Ureter (tissue), 1 donor: Measurements from ENCODE around the gene UBE2E2. TPM values are rescaled to one million over a fixed set of nuclear protein-coding genes. Genes with fewer than 3 reads are reported as not detected.

Source experiments
- DNase-seq: peaks from one replicate; pipeline ENCODE4 v3.0.0-alpha.2; 2020; ENCODE audit warnings: low spot score
- total RNA-seq: library from RNA; stranded (reverse); gene quantifications from one replicate; pipeline ENCODE4 v1.2.4, GENCODE V29; 2023
- donor health status: DM: yes; HTN: yes; CAD: no.

The UBE2E2 gene
- total RNA-seq, 1 donor from 2014 or later: 28.3 TPM

DNA sequence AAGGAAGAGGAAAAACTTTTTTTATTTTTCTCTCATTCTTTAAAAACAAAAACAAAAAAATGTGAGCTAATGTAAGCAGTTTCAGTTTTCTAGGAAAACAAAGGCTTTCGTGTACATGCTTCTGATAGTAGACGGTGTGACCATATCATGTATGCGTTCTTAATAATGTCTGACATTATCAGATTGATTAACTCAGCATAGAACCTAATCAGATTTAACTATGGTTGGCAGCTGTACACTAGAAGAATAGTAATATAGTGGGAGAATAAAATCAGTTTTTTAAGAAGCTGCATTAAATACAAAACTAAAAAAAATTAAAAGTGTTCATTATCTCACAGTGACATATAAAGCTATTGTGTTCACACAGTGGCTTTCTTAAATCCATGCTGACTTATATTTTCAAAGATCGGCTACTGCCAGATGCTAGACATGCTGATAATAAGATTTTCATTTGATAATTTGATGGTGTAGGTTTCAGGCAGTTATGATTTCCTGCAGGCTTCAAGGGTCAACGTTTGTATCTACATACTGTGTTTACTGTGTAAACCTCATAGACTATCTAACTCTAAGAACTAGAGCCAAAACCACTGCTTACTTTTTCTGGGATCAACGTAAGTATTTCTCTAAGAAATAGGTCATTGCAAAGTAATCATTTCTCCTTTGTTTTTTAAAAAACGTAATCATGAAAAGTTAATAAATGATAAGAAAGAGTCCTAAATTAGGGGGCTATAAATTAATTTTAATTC lies 74.0 kb downstream of the UBE2E2 start:
- no peak for DNase-seq

DNA sequence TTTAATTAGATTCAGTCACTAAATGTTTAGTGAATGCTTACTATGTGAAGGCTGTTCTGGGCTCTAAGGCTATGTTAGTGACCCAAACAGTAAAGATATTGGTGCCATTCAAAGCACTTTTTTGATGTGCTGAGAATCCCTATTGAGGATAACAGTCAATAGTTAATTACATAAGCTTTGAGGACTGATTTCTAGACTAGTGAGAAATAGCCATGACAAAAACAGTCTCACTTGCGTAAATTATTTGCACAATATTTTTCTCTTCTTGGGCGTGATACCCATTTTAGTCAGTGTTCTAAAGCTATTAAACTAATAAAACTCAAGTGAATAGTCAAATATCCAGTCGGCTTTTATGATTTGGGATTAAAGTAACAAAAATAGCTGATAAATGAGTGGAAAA lies 74.6 kb downstream of the UBE2E2 start:
- no peak for DNase-seq

DNA sequence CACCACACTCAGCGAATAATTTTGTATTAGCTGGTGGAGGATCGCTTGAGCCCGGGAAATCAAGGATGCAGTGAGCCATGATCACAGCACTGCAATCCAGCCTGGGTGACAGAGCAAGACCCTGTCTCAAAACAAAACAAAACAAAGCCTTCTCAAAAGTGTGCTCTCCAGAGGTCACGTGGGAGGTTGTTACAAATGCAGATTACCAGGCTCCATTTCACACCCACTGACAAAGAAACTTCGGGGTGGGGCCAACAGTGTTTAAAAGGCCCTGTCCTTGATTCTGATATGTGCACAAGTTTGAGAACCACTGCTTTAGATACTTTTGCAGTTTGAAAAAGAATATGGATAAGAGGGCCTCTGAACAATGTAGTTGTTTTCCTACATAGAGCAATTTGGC lies 80.5 kb downstream of the UBE2E2 start:
- DNase-seq: no peak

DNA sequence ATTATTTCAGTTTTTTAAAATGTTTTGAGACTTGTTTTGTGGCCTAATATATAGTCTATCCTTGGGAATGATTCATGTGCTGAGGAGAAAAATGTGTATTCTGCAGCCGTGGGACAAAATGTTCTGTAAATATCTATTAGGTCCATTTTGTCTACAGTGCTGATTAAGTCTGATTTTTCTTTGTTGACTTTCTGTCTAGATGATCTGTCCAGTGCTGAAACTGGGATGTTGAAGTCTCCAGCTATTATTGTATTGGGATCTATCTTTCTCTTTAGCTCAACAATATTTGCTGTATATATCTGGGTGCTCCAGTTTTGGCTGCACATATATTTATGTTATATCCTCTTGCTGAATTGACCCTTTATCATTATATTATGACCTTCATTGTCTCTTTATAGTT lies 85.2 kb downstream of the UBE2E2 start:
- DNase-seq: no peak

- no peak for DNase-seq
Measured at GRCh38 chr3:23288715-23289114, 85.6 kb downstream of the UBE2E2 start.

GRCh38 chr3:23292432-23292831 lies 89.3 kb downstream of the UBE2E2 start:
- no peak for DNase-seq

DNA sequence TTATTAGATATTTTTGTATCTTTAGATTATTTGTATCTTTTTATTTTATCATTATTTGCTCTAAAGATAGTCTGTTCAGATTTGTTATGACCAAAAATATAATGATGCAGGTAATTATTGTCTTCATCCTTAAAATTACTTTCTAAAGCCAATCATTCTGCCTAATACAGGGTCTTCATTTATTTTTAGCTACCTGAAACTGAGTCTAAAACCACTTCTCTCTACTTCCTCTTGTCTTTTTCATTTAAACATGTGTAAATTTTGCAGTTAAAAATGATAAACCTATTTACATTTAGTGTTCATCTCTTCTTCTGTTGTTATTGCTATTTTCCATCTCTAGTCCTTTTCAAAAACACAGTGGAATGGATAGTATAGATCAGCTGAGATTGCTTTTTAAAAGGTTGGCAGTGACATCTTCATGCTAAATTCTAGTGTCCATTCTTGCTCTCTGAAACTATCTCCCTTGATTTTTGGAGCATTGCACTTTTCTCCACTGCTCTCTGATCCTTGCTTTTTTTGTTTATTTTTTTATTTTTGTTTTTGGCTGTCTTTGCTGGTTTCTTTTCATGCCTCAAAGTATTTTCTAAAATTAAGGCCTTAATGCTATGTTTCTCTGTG lies 91.8 kb downstream of the UBE2E2 start:
- DNase-seq: no peak

GRCh38 chr3:23301819-23302218 lies 98.7 kb downstream of the UBE2E2 start:
- DNase-seq: no peak

DNA sequence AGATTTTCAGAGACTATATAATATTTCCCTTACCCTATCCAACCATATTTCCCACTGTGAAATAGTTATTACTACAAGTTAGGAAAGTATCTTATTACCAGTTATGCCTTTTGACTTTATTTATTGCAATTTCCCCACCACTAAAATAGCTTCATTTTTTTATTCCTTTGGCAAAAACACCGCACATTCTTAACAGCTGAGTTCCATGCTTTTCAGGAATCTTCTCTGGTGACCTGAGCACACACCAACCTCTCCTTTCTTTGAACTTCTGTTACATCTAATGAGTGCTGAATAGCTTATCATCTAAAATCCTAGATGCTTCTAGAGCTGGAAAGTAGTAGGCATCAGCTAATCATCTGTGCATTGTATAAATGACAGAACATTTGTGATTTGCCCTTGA lies 99.1 kb downstream of the UBE2E2 start:
- DNase-seq: no peak

DNA sequence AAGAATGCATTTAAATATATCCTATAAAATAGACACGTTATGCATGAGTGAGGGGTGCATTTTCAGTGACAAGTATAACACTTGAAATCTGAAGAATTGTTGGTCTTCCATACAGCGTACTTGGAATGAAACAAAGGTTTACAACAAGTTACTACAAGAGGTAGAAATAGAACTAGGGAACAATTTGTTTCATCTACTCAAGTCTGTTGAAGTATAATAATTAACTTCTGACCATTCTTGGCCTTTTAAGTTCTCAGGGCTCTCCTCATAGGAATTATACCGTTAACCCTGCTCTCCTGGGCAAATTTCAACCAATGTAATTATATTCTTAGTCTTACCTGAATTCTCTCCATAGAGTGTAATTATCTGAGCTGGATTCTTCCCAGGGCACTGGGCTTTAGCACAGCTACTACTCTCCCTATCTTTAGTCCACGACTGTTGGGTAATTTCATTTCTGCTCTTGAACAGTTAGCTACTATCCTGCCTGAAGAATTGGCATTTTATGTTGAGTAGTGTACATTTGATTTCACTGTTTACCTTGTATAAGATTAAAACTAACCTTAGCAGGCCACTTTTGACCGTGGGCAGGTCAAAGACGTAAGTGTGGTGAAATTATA lies 100.6 kb downstream of the UBE2E2 start:
- DNase-seq: no peak

- no peak for DNase-seq
Measured at GRCh38 chr3:23304424-23304823, 101.3 kb downstream of the UBE2E2 start.

DNA sequence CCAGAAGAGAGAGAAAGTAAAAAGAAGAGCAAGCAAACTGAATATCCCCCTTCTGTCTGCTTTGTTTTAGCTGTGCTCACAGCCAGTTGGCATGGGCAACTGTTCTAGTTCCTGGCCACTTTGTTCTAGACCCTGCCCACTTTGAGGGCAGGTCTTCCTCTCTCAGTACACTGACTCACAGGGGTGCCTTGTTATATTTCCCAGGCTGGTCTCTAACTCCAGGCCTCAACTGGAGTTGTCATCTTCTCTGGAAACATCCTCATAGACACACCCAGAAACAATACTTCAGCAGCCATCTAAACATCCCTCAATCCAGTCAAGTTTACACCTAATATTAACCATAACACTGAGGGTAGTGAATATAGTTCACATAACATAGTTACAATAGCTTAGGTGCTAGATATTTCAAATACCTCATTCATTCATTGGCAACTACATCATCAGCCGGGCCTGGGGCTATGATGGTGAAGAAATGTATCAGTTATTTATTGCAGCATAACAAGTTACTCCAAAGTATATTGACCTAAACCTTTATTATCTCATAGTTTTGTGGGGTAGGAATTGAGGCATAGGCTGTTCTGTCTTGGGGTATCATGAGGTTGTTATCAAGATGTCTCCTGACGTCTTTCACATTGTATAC lies 106.0 kb downstream of the UBE2E2 start:
- DNase-seq: no peak

DNA sequence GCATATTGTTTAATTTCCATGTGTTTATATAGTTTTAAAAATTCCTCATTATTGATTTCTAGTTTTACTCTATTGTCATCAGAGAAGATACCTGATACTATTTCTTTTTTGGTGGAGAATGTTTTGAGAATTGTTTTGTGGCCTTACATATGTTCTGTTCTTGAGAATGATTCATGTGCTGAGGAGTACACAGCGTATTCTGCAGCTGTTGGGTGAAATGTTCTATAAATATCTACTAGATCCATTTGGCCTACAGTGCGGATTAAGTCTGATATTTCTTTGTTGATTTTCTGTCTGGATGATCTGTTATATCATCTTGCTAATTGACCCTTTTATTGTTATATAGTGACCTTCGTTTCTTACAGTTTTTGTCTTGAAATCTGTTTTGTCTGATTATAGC lies 109.7 kb downstream of the UBE2E2 start:
- no peak for DNase-seq

- DNase-seq: no peak
Measured at GRCh38 chr3:23314981-23315762, 112.0 kb downstream of the UBE2E2 start.

- no peak for DNase-seq
Measured at GRCh38 chr3:23316924-23317323, 113.8 kb downstream of the UBE2E2 start.

DNA sequence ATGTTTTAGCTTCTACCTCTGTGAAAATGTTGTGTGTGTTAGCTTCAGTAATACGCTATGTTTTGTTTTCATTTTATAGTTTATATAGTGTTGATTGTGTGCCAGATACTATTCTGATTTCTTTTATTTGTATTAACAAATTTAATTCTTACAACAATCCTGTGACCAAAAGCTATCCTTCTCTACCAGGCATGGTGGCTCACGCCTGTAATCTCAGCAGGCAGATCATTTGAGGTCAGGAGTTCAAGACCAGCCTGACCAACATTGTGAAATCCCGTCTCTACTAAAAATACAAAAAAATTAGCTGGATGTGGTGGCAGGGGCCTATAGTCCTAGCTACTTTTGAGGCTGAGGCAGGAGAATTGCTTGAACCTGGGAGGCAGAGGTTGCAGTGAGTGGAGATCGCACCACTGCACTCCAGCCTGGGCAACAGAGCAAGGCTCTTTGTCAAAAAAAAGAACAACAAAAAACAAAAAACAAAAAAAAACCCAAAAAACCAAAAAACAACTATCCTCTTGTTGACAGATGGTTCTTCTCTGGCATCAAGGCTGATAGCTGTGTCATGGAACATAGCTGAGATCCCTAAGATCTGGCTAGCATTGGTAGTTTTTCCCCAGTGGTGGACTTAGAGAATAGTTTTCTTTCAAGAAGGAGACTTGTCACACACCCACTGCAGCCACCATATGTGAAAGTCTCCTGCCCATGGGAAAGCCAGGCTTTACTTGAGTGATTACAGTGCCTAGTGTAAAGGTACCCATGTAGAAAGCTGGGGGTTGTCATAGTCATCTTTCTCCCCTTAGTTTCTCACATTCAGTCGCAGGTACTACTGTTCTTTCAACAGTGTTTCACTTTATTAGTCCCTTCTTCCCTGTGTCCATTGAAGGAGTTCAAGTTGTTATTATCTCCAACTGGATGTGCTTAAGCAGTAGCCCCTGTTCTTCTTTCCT lies 116.5 kb downstream of the UBE2E2 start:
- DNase-seq: no peak

GRCh38 chr3:23320586-23321570 lies 117.8 kb downstream of the UBE2E2 start:
- DNase-seq: no peak

DNA sequence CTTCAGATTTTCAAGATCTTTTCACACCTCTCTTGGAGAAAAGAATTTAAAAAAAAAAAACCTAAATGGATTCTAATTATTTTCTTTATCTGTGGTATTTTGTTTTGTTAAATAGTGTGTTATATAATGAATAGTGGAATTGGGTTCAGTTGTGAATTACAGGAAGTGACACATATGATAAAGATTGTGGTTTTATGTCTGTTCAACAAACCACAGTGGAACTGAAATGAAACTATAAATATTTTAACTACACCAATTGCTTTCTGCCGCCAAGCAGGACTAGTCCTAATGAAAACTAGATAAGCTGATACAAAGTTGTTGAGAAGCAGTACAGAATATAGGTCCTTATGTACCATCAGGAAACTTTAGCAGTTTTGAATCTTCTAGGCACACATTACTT lies 121.6 kb downstream of the UBE2E2 start:
- no peak for DNase-seq

DNA sequence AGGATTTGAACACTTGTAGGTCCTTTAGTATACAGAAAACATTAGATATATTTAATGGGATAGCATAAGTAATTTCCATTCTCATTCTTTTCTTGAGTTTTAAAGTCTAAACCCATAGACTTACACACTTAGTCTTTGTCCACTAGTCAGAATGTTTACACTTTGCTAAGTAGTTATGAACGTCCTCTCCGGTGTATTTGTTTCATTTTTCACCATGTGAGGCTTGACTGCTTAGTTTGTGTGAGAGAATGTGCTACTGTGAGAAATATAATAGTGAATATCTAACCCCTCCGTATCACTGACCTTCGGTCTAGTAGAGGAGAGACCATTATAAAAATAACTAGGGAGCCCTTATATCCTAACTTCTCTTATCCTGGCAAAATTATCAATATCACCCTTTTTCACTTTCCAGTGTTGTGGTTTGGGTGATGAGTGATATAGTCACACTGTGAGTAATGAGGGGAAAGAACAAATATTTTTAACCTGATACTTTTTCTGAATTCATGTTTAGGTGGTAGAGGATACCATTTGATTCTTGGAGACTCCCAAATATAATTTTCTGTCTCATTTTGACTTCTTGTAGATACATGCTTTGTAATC lies 122.4 kb downstream of the UBE2E2 start:
- DNase-seq: no peak
